Central memory CD4-positive, alpha-beta T cell (primary cell): Measurements from ENCODE around the gene GRB2.
"Not testable (repeated sequence)": the region's sequence is repeated elsewhere in the genome, so short reads cannot be mapped to it uniquely, and the experiment has no call there.

Experiments used
- DNase-seq: peaks from one replicate; pipeline ENCODE4 v3.0.0; 2022

Gene GRB2

DNA sequence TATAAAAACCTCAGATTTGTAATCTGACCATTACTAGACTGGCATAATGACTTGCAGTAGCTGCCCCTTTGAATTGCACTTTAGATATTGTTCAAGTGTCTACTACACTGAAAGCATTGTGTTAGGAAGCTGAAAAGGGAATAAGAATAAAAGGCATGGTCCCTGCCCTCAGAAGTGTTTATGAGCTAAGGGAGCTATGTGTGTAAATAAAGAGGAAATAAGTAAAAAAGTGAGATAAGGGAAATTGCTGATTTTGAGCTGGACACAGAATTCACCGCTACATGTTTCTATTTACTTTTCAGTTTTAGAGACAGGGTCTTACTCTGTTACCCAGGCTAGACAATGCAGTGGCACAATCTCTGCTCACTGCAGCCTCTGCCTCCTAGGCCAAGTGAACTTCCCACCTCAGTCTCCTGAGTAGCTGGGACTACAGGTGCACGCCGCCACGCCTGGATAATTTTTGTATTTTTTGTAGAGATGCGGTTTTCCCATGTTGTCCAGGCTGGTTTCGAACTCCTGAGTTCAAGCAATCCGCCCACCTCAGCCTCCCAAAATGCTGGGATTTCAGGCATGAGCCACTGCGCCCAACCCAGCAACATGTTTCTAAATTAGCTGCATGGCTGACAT lies 57.0 kb downstream of the GRB2 start:
- DNase-seq = no peak

DNA sequence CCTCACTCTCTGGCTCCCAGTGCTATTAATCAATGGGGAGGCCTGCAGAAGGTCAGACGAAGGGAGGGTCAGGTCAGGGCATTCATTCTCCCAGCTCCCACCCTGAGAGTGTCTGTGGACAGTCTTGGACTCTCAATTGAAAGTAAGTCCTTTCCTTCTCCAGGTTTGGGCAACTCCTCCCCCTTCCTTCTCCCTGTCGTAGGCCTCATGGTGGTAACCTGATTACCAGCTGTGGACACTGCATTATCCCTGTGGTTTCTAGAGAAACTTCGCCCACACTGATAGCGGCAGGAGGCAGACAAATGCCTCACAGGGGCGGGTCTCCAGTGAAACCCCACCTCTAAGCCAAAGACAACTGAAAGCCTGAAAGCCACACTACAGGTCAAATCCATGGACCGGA lies 58.6 kb downstream of the GRB2 start:
- DNase-seq = no peak

DNA sequence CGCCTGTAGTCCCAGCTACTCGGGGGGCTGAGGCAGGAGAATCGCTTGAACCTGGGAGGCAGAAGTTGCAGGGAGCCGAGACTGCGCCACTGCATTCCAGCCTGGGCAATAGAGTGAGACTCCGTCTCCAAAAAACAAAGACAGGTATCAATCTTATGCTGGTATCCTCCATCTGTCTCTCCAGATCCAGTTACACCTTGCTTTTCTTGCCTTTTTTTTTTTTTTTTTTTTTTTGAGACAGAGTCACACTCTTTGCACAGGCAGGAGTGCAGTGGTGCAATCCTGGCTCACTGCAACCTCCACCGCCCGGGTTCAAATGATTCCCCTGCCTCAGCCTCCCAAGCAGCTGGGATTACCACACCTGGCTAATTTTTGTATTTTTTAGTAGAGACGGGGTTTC lies 59.1 kb downstream of the GRB2 start:
- not testable (repeated sequence) for DNase-seq

DNA sequence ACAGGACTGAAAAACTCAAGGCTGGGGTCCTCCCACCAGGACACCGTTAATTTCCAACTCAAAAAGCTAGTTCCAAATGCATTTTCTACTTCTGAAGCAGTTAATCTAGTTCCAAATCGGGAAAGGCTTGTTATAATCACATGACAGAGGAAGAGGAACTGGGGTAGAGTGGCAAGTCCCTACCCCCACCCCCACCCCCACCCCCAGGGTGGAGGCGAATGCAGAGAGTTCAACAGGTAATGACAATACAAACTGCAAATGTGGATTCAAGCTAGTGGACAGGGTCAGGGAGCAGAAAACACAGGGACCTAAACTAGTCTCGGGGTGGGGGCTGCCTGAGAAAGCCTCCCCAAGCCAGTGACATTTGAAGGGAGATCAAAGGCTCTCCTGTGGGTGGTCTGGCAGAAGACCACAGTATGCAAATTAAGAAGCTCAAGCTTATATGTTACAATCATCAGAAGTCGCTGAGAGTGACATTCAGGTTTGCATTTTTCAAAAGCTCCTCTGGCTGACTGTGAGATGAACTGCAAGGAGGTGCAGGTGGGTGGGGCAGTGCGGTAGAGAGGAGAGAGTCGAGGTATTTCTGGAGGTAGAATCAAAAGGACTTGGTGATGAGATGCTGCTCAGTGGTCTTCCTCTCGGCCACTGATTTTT lies 59.8 kb downstream of the GRB2 start:
- peak; percentile 28 for DNase-seq

DNA sequence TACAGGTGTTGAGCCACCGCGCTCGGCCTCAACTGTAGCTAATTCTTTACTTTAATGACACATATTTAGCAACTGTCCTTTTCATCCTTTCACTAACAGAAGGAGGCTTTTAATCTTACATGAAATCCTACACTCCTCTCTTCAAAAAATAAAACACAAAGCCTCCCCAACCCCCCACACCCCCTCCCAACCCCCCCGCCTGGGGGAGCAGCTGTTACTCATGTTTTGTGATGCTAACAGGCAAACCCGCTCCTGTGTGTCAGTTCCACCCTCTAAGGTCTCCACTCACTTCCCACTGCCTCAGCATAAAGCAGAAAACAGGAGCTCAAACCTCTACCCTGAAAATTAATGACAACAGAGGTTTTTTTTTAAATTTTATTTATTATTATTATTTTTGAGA lies 60.8 kb downstream of the GRB2 start:
- DNase-seq = no peak

DNA sequence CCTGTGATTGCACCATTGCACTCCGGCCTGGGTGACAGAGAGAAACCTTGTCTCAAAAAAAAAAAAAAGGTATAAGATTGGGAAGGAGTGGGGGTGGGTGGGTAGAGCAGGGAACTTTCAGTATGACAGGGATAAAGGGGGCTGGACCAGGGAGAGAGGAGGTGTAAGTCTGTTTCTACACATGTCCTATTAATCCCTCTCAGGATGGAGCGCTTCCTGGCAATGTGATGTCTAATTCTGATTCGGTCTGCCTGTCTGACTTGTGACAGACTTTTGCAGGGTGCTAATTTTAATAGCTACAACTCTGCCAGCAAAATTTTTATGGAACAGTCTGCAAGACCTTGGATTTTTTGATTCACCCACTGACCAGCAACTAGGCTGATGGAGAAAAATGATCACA lies 62.5 kb downstream of the GRB2 start:
- no peak for DNase-seq

DNA sequence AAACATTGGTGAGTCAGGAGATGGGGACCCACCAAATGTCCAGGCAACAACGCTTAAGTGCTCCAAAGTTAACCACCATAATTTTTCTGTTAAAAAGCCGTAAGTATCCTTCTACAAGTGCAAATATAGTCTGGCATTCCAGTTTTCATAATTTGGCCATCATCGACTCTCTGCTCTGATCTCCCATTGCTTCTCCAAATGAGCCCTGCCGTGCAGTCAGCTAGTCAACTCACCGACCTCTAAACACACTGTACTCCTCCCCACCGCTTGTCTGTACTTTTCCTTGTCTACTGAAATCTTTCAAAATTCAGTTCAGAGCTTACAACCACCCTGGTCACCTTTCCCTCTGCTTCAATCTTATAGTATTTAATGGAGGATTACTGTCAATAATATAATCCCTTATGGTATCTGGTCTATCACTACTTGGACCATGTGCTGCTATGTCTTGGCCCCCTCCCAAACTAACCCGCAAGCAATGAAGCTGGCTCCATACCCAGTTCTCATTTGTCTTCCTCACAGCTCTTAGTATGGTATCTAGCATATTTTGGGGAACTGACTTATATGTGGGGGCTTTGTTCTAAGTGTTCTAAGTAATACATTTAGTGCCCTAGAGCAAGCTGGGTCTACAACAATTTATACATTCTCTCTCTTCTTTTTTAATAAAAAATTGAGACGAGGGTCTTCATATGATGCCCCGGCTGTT lies 63.5 kb downstream of the GRB2 start:
- DNase-seq = no peak

DNA sequence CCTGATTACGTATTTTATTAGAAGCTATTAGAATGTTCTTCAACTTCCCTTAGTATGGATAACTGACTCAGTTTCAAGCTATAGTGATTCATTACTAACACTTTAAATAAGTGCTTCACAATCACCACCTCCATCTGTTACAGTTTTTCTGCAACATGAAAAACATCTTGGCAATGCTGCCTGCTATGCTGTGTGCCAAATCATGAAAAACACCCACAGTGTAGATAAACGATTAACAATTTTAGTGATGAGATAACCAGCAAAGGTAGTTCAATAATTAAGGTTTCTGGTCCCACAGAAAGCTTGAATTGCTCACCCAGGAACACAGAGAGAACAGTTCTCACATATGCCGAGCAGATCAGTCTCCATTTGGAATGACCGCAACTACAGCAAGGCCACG lies 64.8 kb downstream of the GRB2 start:
- DNase-seq = no peak

DNA sequence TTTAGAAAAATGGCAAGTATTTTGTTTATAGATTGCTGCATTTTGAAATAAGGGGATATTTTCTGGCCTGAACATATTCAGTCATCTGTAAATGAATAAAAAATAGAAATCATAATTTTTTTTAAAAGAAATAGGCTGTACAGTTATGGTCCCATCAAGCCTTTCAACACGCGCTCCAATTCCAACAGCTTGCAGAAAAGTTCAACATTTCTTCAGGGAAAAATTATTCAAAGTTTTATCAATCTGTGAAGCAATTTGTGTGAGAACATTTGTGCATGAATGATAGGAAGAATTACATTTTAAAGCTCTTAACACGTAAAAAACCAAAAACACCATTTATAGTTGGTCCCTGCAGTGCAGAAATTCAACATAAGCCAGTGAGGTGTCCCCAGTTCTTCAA lies 65.5 kb downstream of the GRB2 start:
- no peak for DNase-seq

DNA sequence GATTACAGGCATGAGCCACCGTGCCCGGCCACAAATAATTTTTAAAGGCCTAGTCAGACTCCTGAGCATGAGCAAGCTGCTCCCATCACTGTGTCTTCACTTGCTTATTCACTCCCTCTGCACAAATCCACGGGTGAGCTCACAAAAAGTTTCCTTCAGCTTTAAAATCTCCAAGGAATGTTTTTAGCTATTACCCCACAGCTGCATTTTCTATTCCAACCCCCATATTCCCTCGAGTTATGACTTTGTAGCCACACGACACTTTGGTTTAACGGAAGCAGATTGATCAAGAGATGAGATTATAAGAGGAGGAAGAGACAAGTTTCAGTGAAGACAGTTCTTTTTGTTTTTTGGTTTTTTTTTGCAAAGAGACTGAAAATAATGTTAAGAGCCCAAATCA lies 67.1 kb downstream of the GRB2 start:
- peak; percentile 33 for DNase-seq

DNA sequence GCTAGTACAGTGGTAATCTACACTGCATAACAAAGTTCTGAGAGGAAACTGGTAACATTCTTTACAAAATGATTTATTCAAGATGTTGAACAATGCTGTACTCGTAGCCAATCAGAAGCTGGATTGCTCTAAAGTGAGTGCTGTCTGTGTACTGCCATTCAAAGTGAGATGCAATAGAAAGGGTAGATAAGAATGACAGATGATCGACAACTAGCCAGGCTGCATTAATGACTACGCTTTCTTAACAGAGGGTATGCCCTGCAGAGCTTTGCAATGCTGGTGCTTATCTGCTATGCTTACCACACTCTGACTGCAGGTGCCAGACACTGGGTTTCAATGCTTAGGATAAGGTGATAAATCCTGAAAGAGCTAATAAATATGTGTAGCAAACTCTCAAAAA lies 70.2 kb downstream of the GRB2 start:
- DNase-seq = no peak

DNA sequence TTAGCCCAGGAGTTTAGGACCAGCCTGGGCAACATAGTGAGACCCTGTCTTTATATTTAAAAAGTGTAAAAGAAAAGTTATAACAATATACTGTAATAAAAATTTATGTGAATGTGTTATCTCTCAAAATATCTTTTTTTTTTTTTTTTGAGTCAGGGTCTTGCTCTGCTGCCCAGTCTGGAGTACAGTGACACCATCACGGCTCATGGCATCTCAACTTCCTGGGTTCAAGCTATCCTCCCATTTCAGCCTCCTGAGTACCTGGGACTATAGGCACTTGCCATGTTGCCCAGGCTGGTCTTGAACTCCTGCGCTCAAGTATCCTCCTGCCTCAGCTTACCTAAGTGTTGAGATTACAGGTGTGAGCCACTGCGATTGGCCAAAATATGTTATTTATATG lies 70.8 kb downstream of the GRB2 start:
- DNase-seq = no peak

DNA sequence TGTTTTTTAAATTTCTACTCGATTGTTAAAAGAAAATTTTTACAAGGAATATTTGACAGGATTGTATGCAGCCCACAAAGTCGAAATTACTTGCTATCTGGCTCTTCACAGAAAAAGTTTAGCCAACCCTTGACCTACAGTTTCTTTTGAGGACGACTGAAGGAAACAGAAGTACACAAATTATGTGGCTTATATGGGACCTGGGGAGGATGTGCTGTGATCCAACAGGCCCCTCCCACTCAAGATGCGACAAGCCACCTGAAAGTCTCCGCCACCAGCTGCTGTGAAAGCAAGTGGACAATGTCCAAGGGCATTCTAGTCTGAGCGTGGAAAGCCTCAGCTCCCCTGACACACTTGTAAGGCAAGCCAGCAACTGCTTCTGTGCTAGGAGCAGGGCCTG lies 73.8 kb downstream of the GRB2 start:
- DNase-seq = no peak

DNA sequence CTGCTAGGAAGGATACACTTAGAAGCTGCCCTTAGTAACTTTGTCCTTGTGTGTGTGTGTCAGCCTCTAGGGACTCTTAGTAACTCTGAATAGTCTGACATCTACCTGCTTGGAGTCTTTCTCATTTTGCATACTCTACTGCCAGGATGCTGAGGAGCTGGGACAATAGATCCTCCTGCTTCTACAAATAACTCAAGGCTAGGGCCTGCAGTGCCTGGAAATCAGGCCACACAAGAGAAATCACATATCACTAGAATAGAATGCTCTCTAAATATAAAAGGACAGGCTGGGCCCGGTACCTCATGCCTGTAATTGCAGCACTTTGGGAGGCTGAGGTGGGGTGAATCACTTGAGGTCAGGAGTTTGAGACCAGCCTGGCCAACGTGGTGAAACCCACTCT lies 77.7 kb downstream of the GRB2 start:
- DNase-seq = no peak

DNA sequence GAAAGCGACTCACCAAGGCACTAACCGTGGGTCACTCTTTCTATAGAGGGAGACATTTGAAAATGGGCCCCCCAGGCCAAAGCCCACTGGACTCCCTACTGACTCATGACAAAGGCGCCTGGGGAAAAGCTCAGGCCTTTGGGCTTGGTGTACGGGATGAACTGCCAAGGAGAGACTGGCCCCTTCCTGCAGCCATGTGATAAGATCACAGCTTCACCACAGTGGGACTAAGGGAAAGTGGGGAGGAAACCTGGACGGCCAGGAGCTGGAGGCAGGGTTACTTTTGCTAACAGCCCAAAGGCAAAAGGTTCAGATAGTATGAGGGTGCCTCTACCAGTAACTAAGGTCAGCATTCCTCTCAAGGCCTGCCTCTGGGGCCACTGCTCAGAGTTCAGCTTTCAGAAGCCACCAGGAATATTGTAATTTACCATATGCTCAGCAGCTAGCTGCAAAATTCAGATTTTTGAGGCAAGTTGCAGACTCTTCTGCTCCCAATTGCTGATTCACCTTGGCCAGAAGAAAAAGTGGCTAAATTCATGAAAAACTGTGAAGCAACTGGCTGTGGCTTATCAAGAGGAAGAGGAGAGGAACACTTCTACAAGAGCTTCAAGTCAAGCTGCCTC lies 79.1 kb downstream of the GRB2 start:
- no peak for DNase-seq

DNA sequence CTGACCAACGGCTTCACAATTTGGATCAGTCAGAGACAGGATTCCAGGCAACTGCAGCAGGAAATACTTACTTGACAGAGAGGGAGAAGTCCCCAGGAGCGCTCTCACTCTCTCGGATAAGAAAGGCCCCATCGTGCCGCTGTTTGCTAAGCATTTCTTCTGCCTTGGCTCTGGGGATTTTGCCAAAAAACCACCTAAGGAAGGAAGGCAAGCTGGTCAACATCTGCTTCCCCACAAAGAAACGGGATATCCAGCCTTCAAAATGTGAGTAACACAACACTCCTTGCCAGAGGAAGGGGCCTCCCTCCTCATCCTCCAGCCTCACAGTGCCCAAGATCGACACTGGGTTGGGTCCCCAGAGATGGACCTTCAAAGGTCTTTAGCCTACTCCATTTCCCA lies 79.7 kb downstream of the GRB2 start:
- no peak for DNase-seq

DNA sequence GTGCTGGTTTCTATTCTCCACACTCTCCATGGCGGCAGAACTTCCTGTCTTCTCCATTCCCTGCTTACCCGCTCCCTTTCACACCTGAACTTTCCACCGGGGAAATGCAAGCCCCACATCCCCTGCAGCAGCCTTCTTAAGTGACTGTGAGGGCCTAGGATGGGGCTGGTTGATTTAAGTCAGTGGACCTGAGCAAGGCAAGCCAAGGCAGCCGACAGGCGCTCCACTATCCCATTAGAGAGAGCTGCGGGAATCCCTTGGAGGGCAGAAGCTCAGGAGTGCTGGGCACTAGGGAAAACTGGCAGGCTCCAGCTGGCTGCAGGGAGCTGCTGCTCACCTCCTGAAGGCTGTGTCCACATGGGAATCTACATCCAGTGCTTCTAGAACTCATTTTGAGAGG lies 80.1 kb downstream of the GRB2 start:
- DNase-seq = no peak

DNA sequence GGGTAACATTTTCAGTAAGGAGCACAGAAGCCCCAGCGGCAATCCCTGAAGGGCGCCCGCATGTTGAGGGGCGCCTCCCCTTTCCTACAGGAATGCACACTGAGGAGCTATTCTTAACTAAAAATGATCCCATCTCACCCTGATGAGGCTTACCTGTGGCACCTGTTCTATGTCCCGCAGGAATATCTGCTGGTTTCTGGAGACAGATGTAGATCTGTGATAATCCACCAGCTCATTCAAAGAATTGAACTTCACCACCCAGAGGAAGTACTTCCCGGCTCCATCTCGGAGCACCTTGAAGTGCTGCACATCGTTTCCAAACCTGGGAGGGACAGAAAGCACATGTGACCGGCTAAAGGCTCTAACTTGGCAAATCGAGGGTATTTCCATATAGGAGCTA lies 84.0 kb downstream of the GRB2 start:
- no peak for DNase-seq

DNA sequence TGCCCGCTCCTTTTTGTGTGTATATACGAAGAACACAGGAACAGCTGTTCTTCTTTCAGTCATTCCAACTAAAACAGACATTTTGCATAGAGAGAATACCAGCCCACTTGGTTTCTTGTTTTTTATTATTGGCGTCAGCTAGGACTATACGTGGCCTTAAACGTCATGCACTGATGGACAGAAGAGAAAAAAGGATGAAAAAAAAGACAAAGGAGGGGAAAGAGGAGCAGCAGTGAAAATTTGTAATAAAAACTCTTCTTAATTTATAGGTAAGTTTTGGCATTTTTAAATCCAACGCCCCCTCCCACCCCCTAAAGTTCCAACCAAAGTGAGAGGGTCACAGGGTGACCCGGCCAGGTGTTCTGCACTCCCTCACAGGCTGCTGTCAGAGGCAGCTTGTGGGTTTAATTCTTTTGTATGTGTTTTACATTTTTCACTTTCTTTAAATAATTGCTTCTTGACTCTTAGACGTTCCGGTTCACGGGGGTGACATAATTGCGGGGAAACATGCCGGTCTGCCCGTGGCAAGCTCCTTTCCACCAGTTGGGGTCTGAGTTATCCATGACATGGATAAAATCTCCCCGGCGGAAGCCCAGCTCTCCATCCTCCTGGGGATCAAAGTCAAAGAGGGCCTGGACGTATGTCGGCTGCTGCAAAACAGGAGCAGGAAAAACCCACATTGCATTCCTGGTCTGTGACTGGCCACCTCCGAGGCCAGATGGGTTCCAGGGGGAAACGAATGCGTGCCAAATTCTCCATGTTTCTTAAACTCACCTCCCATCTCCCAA lies 85.4 kb downstream of the GRB2 start:
- no peak for DNase-seq

DNA sequence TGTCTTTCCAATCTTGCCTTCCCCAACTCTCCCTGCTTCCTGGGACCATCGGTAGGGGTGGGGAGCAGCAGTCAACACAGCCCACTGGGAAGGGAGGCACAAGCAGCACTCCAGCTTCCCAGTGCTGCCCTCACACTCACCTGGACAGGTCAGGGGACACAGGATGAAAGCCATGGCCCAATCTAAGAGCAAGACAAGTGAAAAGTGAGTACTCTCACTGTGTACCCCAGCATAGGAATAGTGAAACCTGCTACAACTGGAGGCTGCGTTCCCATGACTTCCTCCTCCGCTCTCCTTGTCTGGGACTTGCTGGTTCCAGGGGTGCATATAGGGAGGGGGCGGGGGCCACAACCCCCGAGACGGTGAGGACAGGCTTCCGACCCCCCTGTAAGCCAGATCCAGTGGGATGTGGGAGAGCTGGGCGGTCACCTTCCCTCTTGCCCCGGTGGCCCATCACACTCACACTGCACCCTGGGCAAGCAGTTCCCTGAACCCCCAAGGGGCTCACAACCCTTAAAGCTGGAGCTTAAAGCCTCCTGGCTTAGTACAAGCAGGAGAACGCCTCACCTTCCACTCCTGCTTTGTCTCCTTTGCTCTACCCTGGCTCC lies 86.8 kb downstream of the GRB2 start:
- no peak for DNase-seq

DNA sequence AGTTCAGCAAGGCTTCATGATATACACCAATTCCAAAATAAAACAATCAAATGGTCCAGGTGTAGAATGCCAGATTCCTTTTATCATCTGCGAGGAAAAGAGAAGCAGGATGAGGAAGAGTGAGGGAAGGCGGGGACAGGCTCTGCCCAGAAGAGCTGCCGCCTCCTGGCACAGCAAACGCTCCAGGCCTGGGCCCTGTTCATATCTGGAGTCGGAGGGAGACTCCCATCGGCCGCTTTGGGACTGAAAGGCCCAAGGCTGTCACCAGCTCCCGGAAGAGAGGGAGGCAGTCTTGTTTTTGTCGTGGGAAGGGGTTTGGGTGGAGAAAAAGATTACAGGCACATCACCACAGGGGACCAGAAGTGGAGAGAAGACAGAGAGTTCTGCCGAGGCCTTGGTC lies 87.3 kb downstream of the GRB2 start:
- no peak for DNase-seq

DNA sequence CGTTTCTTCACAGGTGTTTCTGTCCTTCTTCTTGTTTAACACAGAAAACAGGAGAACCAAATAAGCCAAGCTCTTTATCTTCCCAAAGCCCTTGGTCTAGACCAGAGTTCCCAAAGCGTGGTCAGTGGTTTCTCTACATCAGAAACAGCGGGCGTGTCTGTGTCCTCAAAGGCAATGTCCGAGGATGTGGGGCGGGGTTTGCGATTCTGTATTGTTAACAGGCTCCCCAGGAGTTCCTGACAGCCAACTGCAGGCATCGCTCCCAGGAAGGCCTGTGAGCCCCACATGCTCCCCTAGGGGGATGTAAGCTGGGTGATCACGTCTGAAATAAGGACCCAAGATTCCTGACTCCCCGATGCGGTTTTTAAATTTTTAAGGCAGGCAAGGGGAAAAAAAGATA lies 87.8 kb downstream of the GRB2 start:
- no peak for DNase-seq

DNA sequence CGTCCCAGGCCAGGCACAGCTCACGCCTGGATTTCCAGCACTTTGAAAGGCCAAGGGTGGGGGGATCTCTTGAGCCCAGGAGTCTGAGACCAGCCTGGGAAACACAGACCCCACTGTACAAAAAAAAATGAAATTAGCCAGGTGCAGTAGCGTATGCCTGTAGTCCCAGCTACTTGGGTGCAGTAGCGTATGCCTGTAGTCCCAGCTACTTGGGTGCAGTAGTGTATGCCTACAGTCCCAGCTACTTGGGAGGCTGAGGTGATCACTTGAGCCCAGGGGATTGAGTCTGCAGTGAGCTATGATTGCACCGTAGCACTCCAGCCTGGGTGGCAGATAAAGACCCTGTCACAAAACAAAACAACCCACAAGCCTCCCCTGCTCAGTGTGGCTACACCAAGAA lies 89.2 kb downstream of the GRB2 start:
- no peak for DNase-seq
